Hepatocyte (in vitro differentiated cells): Measurements from ENCODE around the gene POLR2H. TPM values are rescaled to one million over a fixed set of nuclear protein-coding genes. Genes with fewer than 3 reads are reported as not detected.

ENCODE experiments used
- DNase-seq: peaks from one replicate; pipeline ENCODE4 v3.0.0-alpha.2; 2016; ENCODE audit warnings: low spot score
- H2AFZ ChIP-seq: fragments of 200-600 bp; sonication (generic); 2 replicates; pipeline ENCODE4 v1.6.0; 2016; ENCODE audit warnings: antibody characterized with exemption, mild to moderate bottlenecking
- H3K27ac ChIP-seq: fragments of 200-600 bp; sonication (generic); 2 replicates; pipeline ENCODE4 v1.5.1; 2016; ENCODE audit warnings: mild to moderate bottlenecking
- H3K27me3 ChIP-seq: fragments of 200-600 bp; sonication (generic); 2 replicates; pipeline ENCODE4 v1.6.1; 2016
- H3K36me3 ChIP-seq: fragments of 200-600 bp; sonication (generic); replicated peaks from 2 replicates; pipeline ENCODE4 v1.5.1; 2016; ENCODE audit warnings: low read depth; ENCODE audit not compliant: insufficient read depth
- H3K4me1 ChIP-seq: fragments of 200-600 bp; sonication (generic); 2 replicates; pipeline ENCODE4 v1.5.1; 2016; ENCODE audit warnings: mild to moderate bottlenecking, moderate library complexity; ENCODE audit not compliant: insufficient read depth
- H3K4me2 ChIP-seq: fragments of 200-600 bp; sonication (generic); 2 replicates; pipeline ENCODE4 v1.6.0; 2016
- H3K4me3 ChIP-seq: fragments of 200-600 bp; sonication (generic); 2 replicates; pipeline ENCODE4 v1.5.1; 2016; ENCODE audit warnings: mild to moderate bottlenecking
- H3K79me2 ChIP-seq: fragments of 200-600 bp; sonication (generic); 2 replicates; pipeline ENCODE4 v1.6.0; 2017; ENCODE audit warnings: mild to moderate bottlenecking
- H3K9me2 ChIP-seq: fragments of 200-600 bp; sonication (generic); replicated peaks from 2 replicates; pipeline ENCODE4 v1.6.0; 2017; ENCODE audit warnings: mild to moderate bottlenecking; ENCODE audit not compliant: insufficient read depth
- H3K9me3 ChIP-seq: fragments of 200-600 bp; sonication (generic); 2 replicates; pipeline ENCODE4 v1.5.1; 2016; ENCODE audit warnings: low read depth, mild to moderate bottlenecking
- H4K20me1 ChIP-seq: fragments of 200-600 bp; sonication (generic); 2 replicates; pipeline ENCODE4 v1.6.0; 2016; ENCODE audit warnings: mild to moderate bottlenecking; ENCODE audit not compliant: insufficient read depth, poor library complexity, severe bottlenecking
- EZH2 ChIP-seq: fragments of 200-600 bp; sonication (generic); IDR thresholded peaks from 2 replicates; pipeline ENCODE4 v1.6.1; 2016; ENCODE audit warnings: antibody characterized with exemption, mild to moderate bottlenecking, borderline replicate concordance
- EZH2phosphoT487 ChIP-seq: fragments of 200-600 bp; sonication (generic); IDR thresholded peaks from one replicate; pipeline ENCODE4 v1.6.1; 2018; ENCODE audit warnings: antibody characterized with exemption, mild to moderate bottlenecking, low read depth, moderate library complexity; ENCODE audit not compliant: unreplicated experiment, severe bottlenecking
- WGBS: methylation state at CpG from one replicate; pipeline ENCODE4 v1.1.6; 2016; ENCODE audit warnings: low lambda C conversion rate; ENCODE audit errors: missing lambda C conversion rate; 5-methylcytosine and 5-hydroxymethylcytosine counted together
- polyA plus RNA-seq: library from polyadenylated mRNA; unstranded; fragments of >200 nt; fragmentation: Nextera tagmentation; extraction: Ambion mirVana; gene quantifications from 2 replicates; pipeline ENCODE4 v1.2.1, GENCODE V29; 2016
- total RNA-seq: library from RNA; depleted of rRNA; stranded (reverse); fragments of >200 nt; gene quantifications from 2 replicates; pipeline ENCODE4 v1.2.3, GENCODE V29; 2014
- TF ChIP-seq, protein P1 (sequence below): fragments of 200-600 bp; sonication (generic); IDR thresholded peaks from 2 replicates; pipeline ENCODE4 v1.5.1; 2016; ENCODE audit warnings: antibody characterized with exemption, mild to moderate bottlenecking; ENCODE audit not compliant: poor library complexity

Gene POLR2H
- total and polyA plus RNA-seq, 2 experiments from 2014 or later: 106 to 125 TPM

DNA sequence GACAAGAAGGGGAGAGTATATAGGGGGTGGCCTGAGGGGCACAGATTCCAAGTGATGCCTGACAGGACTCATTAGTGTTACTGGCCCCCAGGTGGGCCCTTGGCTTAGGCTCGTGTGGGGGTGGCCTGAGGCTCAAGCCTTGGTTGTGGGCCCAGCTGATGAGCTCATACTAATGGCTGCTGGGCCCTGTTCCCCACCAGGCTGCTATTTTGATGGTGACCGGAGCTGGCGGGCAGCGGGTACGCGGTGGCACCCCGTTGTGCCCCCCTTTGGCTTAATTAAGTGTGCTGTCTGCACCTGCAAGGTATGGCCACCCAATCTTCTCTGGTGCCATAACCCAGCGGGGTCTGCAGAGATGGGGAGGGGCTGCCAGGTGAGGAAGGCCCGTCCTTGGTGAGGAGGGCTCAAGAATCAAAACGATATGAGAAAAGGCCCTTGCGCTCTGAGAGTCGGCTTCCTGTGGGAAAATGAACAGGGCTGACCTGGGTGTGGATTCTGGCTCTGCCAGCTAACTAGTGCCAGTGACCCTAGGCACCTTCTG lies 25.7 kb downstream of the POLR2H start:
- Histone ChIP-seq H3K36me3 (no peaks in the 10 kb centered on the region), H3K4me1 (no peaks in the 10 kb centered on the region), H3K9me2 (no peaks in the 10 kb centered on the region), H3K4me3 (no peak overlapping the region), H3K27me3 (no peaks in the 10 kb centered on the region), H3K79me2 (no peaks in the 10 kb centered on the region), H4K20me1 (no peaks in the 10 kb centered on the region), H3K9me3 (no peaks in the 10 kb centered on the region), H3K4me2 (no peak overlapping the region), H2AFZ (no peak overlapping the region), H3K27ac (no peak overlapping the region)
- 96% methylated on average over 12 of the region's 12 CpGs for WGBS
- TF ChIP-seq EZH2 (no peak), EZH2phosphoT487 (no peak)
- TF ChIP-seq, protein P1, sequence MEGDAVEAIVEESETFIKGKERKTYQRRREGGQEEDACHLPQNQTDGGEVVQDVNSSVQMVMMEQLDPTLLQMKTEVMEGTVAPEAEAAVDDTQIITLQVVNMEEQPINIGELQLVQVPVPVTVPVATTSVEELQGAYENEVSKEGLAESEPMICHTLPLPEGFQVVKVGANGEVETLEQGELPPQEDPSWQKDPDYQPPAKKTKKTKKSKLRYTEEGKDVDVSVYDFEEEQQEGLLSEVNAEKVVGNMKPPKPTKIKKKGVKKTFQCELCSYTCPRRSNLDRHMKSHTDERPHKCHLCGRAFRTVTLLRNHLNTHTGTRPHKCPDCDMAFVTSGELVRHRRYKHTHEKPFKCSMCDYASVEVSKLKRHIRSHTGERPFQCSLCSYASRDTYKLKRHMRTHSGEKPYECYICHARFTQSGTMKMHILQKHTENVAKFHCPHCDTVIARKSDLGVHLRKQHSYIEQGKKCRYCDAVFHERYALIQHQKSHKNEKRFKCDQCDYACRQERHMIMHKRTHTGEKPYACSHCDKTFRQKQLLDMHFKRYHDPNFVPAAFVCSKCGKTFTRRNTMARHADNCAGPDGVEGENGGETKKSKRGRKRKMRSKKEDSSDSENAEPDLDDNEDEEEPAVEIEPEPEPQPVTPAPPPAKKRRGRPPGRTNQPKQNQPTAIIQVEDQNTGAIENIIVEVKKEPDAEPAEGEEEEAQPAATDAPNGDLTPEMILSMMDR: no peak
- DNase-seq: no peak

DNA sequence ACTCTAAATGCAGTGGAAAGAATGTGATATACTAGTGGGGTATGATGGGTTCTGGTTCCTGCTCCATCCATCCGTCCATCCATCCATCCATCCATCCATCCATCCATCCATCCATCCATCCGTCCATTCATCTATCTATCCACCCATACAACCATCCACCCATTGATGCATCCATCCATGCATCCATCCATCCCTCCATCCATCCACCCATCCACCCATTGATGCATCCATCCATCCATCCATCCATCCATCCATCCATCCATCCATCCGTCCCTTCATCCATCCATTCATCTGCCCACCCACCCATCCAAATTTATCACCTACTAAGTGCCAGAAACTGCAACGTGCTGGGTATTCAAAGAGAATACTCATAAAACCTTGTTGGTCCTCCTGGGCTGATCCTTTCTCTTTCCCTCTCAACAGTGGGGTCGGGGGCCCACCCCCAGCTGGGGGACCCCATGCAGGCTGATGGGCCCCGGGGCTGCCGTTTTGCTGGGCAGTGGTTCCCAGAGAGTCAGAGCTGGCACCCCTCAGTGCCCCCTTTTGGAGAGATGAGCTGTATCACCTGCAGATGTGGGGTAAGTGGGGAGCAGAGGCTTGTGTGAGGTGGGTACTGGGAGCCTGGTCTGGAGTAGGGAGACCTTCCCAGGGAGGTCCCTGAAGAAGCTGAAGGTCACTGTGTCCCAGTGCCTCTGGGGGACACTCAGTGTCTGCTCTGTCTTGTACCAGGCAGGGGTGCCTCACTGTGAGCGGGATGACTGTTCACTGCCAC lies 26.8 kb downstream of the POLR2H start:
- DNase-seq: no peak
- Histone ChIP-seq H3K27me3 (no peaks in the 10 kb centered on the region), H3K9me3 (no peaks in the 10 kb centered on the region), H3K27ac (no peak overlapping the region), H4K20me1 (no peaks in the 10 kb centered on the region), H3K36me3 (no peaks in the 10 kb centered on the region), H3K4me2 (no peak overlapping the region), H3K4me3 (no peak overlapping the region), H2AFZ (no peak overlapping the region), H3K4me1 (no peaks in the 10 kb centered on the region), H3K9me2 (no peaks in the 10 kb centered on the region), H3K79me2 (no peaks in the 10 kb centered on the region)
- WGBS: 83% methylated on average over 8 of the region's 8 CpGs
- TF ChIP-seq, protein P1: no peak
- no peak for TF ChIP-seq EZH2
- TF ChIP-seq EZH2phosphoT487: no peak

DNA sequence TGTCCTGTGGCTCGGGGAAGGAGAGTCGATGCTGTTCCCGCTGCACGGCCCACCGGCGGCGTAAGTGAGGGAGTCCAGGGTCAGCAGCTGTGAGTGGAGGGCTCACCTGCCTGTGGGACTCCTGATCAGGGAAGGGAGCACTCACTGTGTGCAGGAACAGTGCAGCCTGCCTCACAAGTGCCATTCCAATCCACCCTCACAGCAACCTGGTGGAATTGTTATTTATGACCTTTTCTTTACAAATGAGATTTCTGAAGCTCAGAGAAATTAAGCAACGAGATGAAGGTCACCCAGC lies 27.4 kb downstream of the POLR2H start:
- no peak overlapping the region for H3K4me2 ChIP-seq
- TF ChIP-seq, protein P1: no peak
- TF ChIP-seq EZH2phosphoT487 (no peak), EZH2 (no peak)
- no peaks in the 10 kb centered on the region for H4K20me1 ChIP-seq
- H3K4me1 ChIP-seq: no peaks in the 10 kb centered on the region
- H3K79me2 ChIP-seq: no peaks in the 10 kb centered on the region
- no peaks in the 10 kb centered on the region for H3K9me3 ChIP-seq
- no peak overlapping the region for H3K27ac ChIP-seq
- 88% methylated on average over 8 of the region's 8 CpGs for WGBS
- no peaks in the 10 kb centered on the region for H3K36me3 ChIP-seq
- no peaks in the 10 kb centered on the region for H3K9me2 ChIP-seq
- no peak overlapping the region for H2AFZ ChIP-seq
- no peak for DNase-seq
- no peak overlapping the region for H3K4me3 ChIP-seq
- H3K27me3 ChIP-seq: no peaks in the 10 kb centered on the region
